SK-N-SH (cell line): Measurements from ENCODE around the gene SMNDC1. TPM values are rescaled to one million over a fixed set of nuclear protein-coding genes. Genes with fewer than 3 reads are reported as not detected.

ENCODE experiments used
- CTCF ChIA-PET: fragments of 300-600, 350-600 bp; formaldehyde crosslinking; extraction: SDS; loops from one replicate; lab custom pipeline; 2021; lab: Yijun Ruan, JAX
- POLR2A ChIA-PET: fragments of 350-600 bp; sonication (Branson Sonifier 250); formaldehyde crosslinking; extraction: SDS; loops from one replicate; lab custom pipeline; 2020; ENCODE audit warnings: antibody characterized with exemption, inconsistent platforms; lab: Yijun Ruan, JAX
- DNase-seq: peaks from one replicate; pipeline ENCODE4 v3.0.0; 2012
- H2AFZ ChIP-seq: fragments of 200-600 bp; sonication (generic); 2 replicates; pipeline ENCODE4 v1.8.1; 2016; ENCODE audit warnings: antibody characterized with exemption, mild to moderate bottlenecking, low read depth
- H3F3A ChIP-seq: fragments of 200-600 bp; sonication (generic); replicated peaks from 2 replicates; pipeline ENCODE3; 2016; ENCODE audit warnings: antibody characterized with exemption, mild to moderate bottlenecking; ENCODE audit not compliant: insufficient read depth
- H3K27ac ChIP-seq, 2 experiments: fragments of 200-500 bp in 1 of 2; fragments of 200-600 bp in 1 of 2; sonication (Bioruptor generic) in 1 of 2; sonication (generic), shearing (Covaris generic) in 1 of 2; 2 replicates each; pipeline versions ENCODE4 v1.5.1 to v1.6.1; 2014 to 2016; ENCODE audit warnings: low read depth in 2 of 2, inconsistent platforms in 1 of 2, low read length in 1 of 2, mild to moderate bottlenecking in 1 of 2, mixed read lengths in 1 of 2
- H3K27me3 ChIP-seq: fragments of 200-600 bp; sonication (generic), shearing (Covaris generic); 2 replicates; pipeline ENCODE4 v1.6.1; 2016; ENCODE audit warnings: mixed run types; ENCODE audit not compliant: insufficient read depth
- H3K36me3 ChIP-seq, 2 experiments: fragments of 200-500 bp in 1 of 2; fragments of 200-600 bp in 1 of 2; sonication (Bioruptor generic) in 1 of 2; sonication (generic) in 1 of 2; replicated peaks in 1 of 2; 2 replicates each; pipeline versions ENCODE3 to v1.5.1; 2014 to 2016; ENCODE audit warnings: low read length in 1 of 2, mild to moderate bottlenecking in 1 of 2; ENCODE audit not compliant: insufficient read depth in 2 of 2, control insufficient read depth in 1 of 2
- H3K4me1 ChIP-seq, 2 experiments: fragments of 200-500 bp in 1 of 2; fragments of 200-600 bp in 1 of 2; sonication (Bioruptor generic) in 1 of 2; sonication (generic), shearing (Covaris generic) in 1 of 2; 2 replicates each; pipeline versions ENCODE4 v1.5.1 to v1.6.1; 2014 to 2016; ENCODE audit warnings: low read depth in 1 of 2, low read length in 1 of 2, mixed run types in 1 of 2; ENCODE audit not compliant: insufficient read depth in 2 of 2, control insufficient read depth in 1 of 2
- H3K4me2 ChIP-seq: fragments of 200-600 bp; sonication (generic), shearing (Covaris generic); 2 replicates; pipeline ENCODE4 v1.6.1; 2017; ENCODE audit warnings: mixed run types
- H3K4me3 ChIP-seq, 2 experiments: fragments of 200-500 bp in 1 of 2; fragments of 200-600 bp in 1 of 2; sonication (Bioruptor generic) in 1 of 2; sonication (generic), shearing (Covaris generic) in 1 of 2; 2 replicates each; pipeline versions ENCODE4 v1.5.1 to v1.8.1; 2014 to 2016; ENCODE audit warnings: low read depth in 2 of 2, inconsistent platforms in 1 of 2, low read length in 1 of 2, mild to moderate bottlenecking in 1 of 2, mixed read lengths in 1 of 2, moderate library complexity in 1 of 2
- H3K79me2 ChIP-seq: fragments of 200-600 bp; sonication (generic); 2 replicates; pipeline ENCODE4 v1.8.1; 2017; ENCODE audit warnings: mild to moderate bottlenecking; ENCODE audit not compliant: insufficient read depth
- H3K9ac ChIP-seq: fragments of 200-600 bp; sonication (generic); 2 replicates; pipeline ENCODE4 v1.6.1; 2017; ENCODE audit warnings: mixed run types
- H3K9me2 ChIP-seq: fragments of 200-600 bp; sonication (generic); 2 replicates; pipeline ENCODE4 v1.6.1; 2017; ENCODE audit warnings: mixed run types
- H3K9me3 ChIP-seq: fragments of 200-600 bp; sonication (generic); 2 replicates; pipeline ENCODE4 v1.6.1; 2017; ENCODE audit warnings: mixed run types, mild to moderate bottlenecking, moderate library complexity
- H4K20me1 ChIP-seq: fragments of 200-600 bp; sonication (generic); 2 replicates; pipeline ENCODE4 v1.6.1; 2017; ENCODE audit warnings: mild to moderate bottlenecking, mixed run types; ENCODE audit not compliant: insufficient read depth
- CHD2 ChIP-seq: fragments of 150-350 bp; IDR thresholded peaks from 2 replicates; pipeline ENCODE4 v1.6.1; 2018; ENCODE audit warnings: low read length; ENCODE audit not compliant: partially characterized antibody
- CTCF ChIP-seq: fragments of 200-600 bp; sonication (generic); IDR thresholded peaks from 2 replicates; pipeline ENCODE4 v1.6.1; 2017; ENCODE audit warnings: antibody characterized with exemption, mild to moderate bottlenecking, moderate library complexity
- ELF1 ChIP-seq: IDR thresholded peaks from 2 replicates; pipeline ENCODE4 v1.4.0; 2012
- EZH2phosphoT487 ChIP-seq: fragments of 200-600 bp; sonication (generic); IDR thresholded peaks from 2 replicates; pipeline ENCODE4 v1.6.1; 2017; ENCODE audit warnings: low read depth, mixed run types, mild to moderate bottlenecking, antibody characterized with exemption, moderate library complexity, borderline replicate concordance
- GABPA ChIP-seq: IDR thresholded peaks from 2 replicates; pipeline ENCODE4 v1.4.0; 2012; ENCODE audit warnings: low read depth, mild to moderate bottlenecking
- JUND ChIP-seq: IDR thresholded peaks from 2 replicates; pipeline ENCODE4 v1.4.0; 2012
- MEF2A ChIP-seq: IDR thresholded peaks from 2 replicates; pipeline ENCODE4 v1.4.0; 2012; ENCODE audit warnings: low read depth, borderline replicate concordance
- MXI1 ChIP-seq: IDR thresholded peaks from 2 replicates; pipeline ENCODE4 v1.6.1; 2012; ENCODE audit warnings: mild to moderate bottlenecking, low read depth, low read length, improper control_type of control experiment
- NFIC ChIP-seq: IDR thresholded peaks from 2 replicates; pipeline ENCODE4 v1.4.0; 2012; ENCODE audit warnings: borderline replicate concordance
- NRF1 ChIP-seq: IDR thresholded peaks from 2 replicates; pipeline ENCODE4 v1.6.1; 2012; ENCODE audit warnings: low read depth, mild to moderate bottlenecking, low read length
- POLR2AphosphoS5 ChIP-seq: IDR thresholded peaks from 2 replicates; pipeline ENCODE4 v1.6.1; 2012; ENCODE audit warnings: low read depth, low read length
- RAD21 ChIP-seq: IDR thresholded peaks from 2 replicates; pipeline ENCODE4 v1.6.1; 2012; ENCODE audit warnings: mild to moderate bottlenecking, low read length
- RCOR1 ChIP-seq: fragments of 150-350 bp; IDR thresholded peaks from 2 replicates; pipeline ENCODE4 v1.6.1; 2017; ENCODE audit warnings: antibody characterized with exemption, low read length
- SIN3A ChIP-seq: IDR thresholded peaks from 2 replicates; pipeline ENCODE4 v1.6.1; 2012; ENCODE audit warnings: low read depth, mild to moderate bottlenecking, low read length, moderate library complexity, borderline replicate concordance
- SMC3 ChIP-seq: IDR thresholded peaks from 2 replicates; pipeline ENCODE4 v1.6.1; 2012; ENCODE audit warnings: low read depth, low read length, improper control_type of control experiment
- TAF1 ChIP-seq: IDR thresholded peaks from 2 replicates; pipeline ENCODE4 v1.6.1; 2012; ENCODE audit warnings: low read depth, mild to moderate bottlenecking, low read length, moderate library complexity, borderline replicate concordance
- USF1 ChIP-seq: IDR thresholded peaks from 2 replicates; pipeline ENCODE4 v1.4.0; 2012; ENCODE audit warnings: low read depth, borderline replicate concordance
- USF2 ChIP-seq: fragments of 150-350 bp; IDR thresholded peaks from 2 replicates; pipeline ENCODE4 v1.6.1; 2017; ENCODE audit warnings: antibody characterized with exemption, low read length, low read depth, borderline replicate concordance
- YY1 ChIP-seq: IDR thresholded peaks from 2 replicates; pipeline ENCODE4 v1.4.0; 2012; ENCODE audit warnings: low read depth, mild to moderate bottlenecking
- WGBS: methylation state at CpG from one replicate; pipeline ENCODE4 v1.1.6; 2017; ENCODE audit warnings: low lambda C conversion rate; 5-methylcytosine and 5-hydroxymethylcytosine counted together
- polyA plus RNA-seq, 3 experiments: library from polyadenylated mRNA; depleted of rRNA; stranded (reverse); fragments of >200 nt; gene quantifications; 2 replicates each; pipeline ENCODE4 v1.2.3, GENCODE V29; 2012
- TF ChIP-seq, protein P1 (sequence below): IDR thresholded peaks from 2 replicates; pipeline ENCODE4; 2012
- TF ChIP-seq, protein P2 (sequence below): IDR thresholded peaks from 2 replicates; pipeline ENCODE4 v1.6.1; 2012; ENCODE audit warnings: mild to moderate bottlenecking, low read depth, low read length, moderate library complexity
- TF ChIP-seq, protein P3 (sequence below): IDR thresholded peaks from 2 replicates; pipeline ENCODE4 v1.4.0; 2012; ENCODE audit warnings: low read depth, borderline replicate concordance

Gene SMNDC1
- polyA plus RNA-seq (2012; rRNA removed), result 13.3 and 14.2 TPM in 2 replicates
- 15.5 and 22.5 TPM in 2 replicates for polyA plus RNA-seq (2012; cell fraction: cytosol; rRNA removed)
- 8.8 and 15.4 TPM in 2 replicates for polyA plus RNA-seq (2012; cell fraction: nucleus; rRNA removed)

- WGBS, result under 1% methylated on average over 39 of the region's 42 CpGs
- peaks cover 12% of the 10 kb centered on the region for H3F3A ChIP-seq
- peak within 1 kb of the TSS; percentile 86 to 94 for H3K4me3 ChIP-seq
- peaks cover 33 to 35% of the 10 kb centered on the region in 2 experiments for H3K36me3 ChIP-seq
- peak within 1 kb of the TSS; percentile 93 to 95 for H3K27ac ChIP-seq
- POLR2A ChIA-PET, result interaction anchor here (0.7 to 1.6 kb wide), 4 partner anchors 12 to 242 kb away, joined by 3 to 8 read pairs (median 4); no protein-coding TSS in a partner anchor
- CTCF ChIA-PET, result interaction anchor here (0.6 to 4.0 kb wide), 11 partner anchors 15 to 375 kb away, joined by 3 to 34 read pairs (median 3); no protein-coding TSS in a partner anchor
- no peaks in the 10 kb centered on the region for H3K9me2 ChIP-seq
- H3K9ac ChIP-seq, result peak within 1 kb of the TSS; percentile 94
- H3K4me2 ChIP-seq, result peak within 1 kb of the TSS; percentile 86
- DNase-seq, result peak; percentile 95
- H2AFZ ChIP-seq, result peak within 1 kb of the TSS; percentile 79
- H3K4me1 ChIP-seq, result peaks cover 13 to 18% of the 10 kb centered on the region in 2 experiments; a peak in 3 of 4 replicates
- H3K27me3 ChIP-seq, result no peaks in the 10 kb centered on the region
- H3K79me2 ChIP-seq, result peaks cover 49% of the 10 kb centered on the region
- H4K20me1 ChIP-seq, result peaks cover 39% of the 10 kb centered on the region
- no peaks in the 10 kb centered on the region for H3K9me3 ChIP-seq
- no peak for TF ChIP-seq EZH2phosphoT487
- TF ChIP-seq YY1, result peak; percentile 69; the same call in 1 of the 2 replicates
- TF ChIP-seq RAD21, result no peak
- no peak for TF ChIP-seq MEF2A
- TF ChIP-seq MXI1, result peak; percentile 61
- TF ChIP-seq, protein P1, sequence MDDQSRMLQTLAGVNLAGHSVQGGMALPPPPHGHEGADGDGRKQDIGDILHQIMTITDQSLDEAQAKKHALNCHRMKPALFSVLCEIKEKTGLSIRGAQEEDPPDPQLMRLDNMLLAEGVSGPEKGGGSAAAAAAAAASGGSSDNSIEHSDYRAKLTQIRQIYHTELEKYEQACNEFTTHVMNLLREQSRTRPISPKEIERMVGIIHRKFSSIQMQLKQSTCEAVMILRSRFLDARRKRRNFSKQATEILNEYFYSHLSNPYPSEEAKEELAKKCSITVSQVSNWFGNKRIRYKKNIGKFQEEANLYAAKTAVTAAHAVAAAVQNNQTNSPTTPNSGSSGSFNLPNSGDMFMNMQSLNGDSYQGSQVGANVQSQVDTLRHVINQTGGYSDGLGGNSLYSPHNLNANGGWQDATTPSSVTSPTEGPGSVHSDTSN, result 0 out of 2 replicates have a peak, but pooled peaks have one; percentile 31
- TF ChIP-seq NRF1, result no peak
- peak; percentile 79 for TF ChIP-seq GABPA
- peak; percentile 75; the same call in 1 of the 2 replicates for TF ChIP-seq SIN3A
- no peak for TF ChIP-seq JUND
- peak; percentile 85 for TF ChIP-seq POLR2AphosphoS5
- TF ChIP-seq CTCF, result no peak
- peak; percentile 74 for TF ChIP-seq ELF1
- TF ChIP-seq RCOR1, result no peak
- peak; percentile 93 for TF ChIP-seq USF1
- TF ChIP-seq USF2, result peak; percentile 76
- TF ChIP-seq CHD2, result peak; percentile 99
- TF ChIP-seq SMC3, result no peak
- 0 out of 2 replicates have a peak, but pooled peaks have one; percentile 32 for TF ChIP-seq NFIC
- TF ChIP-seq, protein P2, sequence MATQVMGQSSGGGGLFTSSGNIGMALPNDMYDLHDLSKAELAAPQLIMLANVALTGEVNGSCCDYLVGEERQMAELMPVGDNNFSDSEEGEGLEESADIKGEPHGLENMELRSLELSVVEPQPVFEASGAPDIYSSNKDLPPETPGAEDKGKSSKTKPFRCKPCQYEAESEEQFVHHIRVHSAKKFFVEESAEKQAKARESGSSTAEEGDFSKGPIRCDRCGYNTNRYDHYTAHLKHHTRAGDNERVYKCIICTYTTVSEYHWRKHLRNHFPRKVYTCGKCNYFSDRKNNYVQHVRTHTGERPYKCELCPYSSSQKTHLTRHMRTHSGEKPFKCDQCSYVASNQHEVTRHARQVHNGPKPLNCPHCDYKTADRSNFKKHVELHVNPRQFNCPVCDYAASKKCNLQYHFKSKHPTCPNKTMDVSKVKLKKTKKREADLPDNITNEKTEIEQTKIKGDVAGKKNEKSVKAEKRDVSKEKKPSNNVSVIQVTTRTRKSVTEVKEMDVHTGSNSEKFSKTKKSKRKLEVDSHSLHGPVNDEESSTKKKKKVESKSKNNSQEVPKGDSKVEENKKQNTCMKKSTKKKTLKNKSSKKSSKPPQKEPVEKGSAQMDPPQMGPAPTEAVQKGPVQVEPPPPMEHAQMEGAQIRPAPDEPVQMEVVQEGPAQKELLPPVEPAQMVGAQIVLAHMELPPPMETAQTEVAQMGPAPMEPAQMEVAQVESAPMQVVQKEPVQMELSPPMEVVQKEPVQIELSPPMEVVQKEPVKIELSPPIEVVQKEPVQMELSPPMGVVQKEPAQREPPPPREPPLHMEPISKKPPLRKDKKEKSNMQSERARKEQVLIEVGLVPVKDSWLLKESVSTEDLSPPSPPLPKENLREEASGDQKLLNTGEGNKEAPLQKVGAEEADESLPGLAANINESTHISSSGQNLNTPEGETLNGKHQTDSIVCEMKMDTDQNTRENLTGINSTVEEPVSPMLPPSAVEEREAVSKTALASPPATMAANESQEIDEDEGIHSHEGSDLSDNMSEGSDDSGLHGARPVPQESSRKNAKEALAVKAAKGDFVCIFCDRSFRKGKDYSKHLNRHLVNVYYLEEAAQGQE, result peak; percentile 6; the same call in 1 of the 2 replicates
- TF ChIP-seq TAF1, result peak; percentile 73
- TF ChIP-seq, protein P3, sequence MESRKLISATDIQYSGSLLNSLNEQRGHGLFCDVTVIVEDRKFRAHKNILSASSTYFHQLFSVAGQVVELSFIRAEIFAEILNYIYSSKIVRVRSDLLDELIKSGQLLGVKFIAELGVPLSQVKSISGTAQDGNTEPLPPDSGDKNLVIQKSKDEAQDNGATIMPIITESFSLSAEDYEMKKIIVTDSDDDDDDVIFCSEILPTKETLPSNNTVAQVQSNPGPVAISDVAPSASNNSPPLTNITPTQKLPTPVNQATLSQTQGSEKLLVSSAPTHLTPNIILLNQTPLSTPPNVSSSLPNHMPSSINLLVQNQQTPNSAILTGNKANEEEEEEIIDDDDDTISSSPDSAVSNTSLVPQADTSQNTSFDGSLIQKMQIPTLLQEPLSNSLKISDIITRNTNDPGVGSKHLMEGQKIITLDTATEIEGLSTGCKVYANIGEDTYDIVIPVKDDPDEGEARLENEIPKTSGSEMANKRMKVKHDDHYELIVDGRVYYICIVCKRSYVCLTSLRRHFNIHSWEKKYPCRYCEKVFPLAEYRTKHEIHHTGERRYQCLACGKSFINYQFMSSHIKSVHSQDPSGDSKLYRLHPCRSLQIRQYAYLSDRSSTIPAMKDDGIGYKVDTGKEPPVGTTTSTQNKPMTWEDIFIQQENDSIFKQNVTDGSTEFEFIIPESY, result peak; percentile 97
Observed at GRCh38 chr10:110304780-110305421, at the start of gene SMNDC1. TSS of gene SMNDC1 (minus strand) at chr10:110304920. CDS start at chr10:110303587, 1,333 bp downstream.
